Brain pericyte (primary cell): ENCODE results near the gene TUBAL3.
"Not testable (repeated sequence)": the region's sequence is repeated elsewhere in the genome, so short reads cannot be mapped to it uniquely, and the experiment has no call there.

ENCODE experiments used
- DNase-seq: peaks from one replicate; pipeline ENCODE4 v3.0.0-alpha.2; 2012; ENCODE audit warnings: low read depth, low spot score

TUBAL3 gene

GRCh38 chr10:5423771-5424170 is 19.1 kb upstream of the TUBAL3 start:
- no peak for DNase-seq

DNA sequence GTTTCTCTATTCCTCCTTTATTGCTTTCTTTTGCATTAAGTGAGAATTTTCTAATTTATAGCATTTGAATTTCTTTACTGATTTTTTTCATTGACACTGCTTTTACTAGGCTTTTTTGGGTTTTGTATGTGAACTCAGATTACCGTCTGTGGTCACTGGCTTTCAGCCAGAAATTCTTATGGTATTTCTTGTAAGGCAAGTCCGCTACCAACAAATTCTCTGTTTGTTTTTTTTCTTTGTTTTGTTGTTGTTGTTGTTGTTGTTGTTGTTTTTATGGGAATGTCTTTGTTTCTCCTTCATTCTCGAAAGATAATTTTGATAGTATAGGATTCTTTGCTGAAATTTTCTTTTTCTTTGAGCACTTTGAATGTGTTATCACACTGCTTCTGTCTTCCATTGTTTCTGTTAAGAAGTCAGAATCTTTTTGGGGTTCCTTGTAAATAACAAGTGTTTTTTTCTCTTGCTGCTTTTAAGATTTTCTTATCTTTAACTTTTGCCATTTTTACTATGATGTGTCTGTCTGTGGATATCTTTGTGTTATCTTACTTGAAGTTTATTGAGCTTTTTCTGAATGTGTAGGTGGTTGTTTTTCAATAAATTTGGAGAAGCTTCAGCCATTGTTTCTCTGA is 15.0 kb upstream of the TUBAL3 start:
- DNase-seq = no peak

- DNase-seq = no peak
These were observed 14.0 kb upstream of the TUBAL3 start for GRCh38 chr10:5418584-5418983.

DNA sequence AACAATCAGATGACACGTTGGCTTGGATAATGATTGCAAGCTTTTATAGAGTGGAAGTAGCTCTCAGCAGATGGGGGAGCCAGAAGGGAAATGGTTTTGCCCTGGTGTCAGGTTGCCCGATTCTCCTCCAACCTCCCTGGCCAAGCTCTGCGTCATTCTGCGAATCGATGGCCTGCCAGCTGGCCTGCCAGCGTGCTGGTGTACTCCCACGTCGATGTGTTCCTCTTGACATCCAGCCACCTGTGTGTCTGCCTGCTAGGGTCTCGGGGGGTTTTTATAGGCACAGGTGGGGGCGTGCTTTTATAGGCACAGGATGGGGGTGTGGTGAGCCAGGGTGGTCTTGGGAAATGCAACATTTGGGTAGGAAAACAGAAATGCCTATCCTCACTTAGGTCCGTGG is 12.4 kb upstream of the TUBAL3 start:
- no peak for DNase-seq

DNA sequence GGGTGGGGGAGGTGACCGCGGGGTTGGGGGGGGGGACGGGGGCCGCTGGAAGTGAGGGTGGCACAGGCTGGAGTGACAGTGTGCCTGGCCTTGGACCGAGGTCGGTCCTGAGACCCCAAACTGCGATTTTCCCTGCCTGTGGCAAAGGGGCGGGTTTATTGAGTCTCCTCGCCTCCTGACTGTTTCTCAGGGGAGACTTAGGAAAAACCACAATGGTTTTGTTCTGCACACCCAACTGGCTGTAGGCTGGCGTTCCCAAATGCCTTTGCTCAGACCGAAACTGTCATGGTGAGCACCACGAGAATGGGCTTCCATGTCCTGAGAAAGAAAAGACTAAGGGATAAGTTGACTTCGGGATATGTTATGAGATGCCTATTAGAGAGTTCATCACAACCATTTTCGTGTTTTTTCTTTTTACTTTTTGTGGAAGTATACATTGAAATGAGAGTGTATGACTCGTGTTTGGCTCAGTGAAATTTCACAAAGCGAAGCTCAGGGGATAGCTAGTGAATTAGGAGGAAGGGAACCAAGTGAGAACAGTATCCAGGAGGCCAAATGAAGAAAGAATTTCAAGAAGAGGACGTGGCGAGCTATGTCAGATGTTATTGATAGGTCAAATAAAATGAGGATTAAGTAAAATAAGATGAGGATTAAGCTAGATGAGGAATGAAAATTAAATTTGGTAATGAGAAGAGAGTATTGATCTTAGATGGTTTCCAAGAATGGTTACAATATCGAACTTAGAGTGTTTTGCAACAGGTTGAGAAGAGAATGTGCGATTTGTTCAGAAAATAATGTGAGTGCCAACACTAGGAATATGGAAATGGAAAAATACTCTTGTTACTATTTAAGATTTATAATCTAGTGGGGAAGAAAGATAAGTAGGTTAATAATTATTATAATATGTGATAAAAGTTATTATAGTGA is 8.6 kb upstream of the TUBAL3 start:
- DNase-seq = peak; percentile 16

GRCh38 chr10:5412277-5412941 is 7.8 kb upstream of the TUBAL3 start, which contains the start of gene NET1:
TSS of gene NET1 (plus strand) at chr10:5412557. CDS start at chr10:5412693, 136 bp downstream.
- peak; percentile 64 for DNase-seq

DNA sequence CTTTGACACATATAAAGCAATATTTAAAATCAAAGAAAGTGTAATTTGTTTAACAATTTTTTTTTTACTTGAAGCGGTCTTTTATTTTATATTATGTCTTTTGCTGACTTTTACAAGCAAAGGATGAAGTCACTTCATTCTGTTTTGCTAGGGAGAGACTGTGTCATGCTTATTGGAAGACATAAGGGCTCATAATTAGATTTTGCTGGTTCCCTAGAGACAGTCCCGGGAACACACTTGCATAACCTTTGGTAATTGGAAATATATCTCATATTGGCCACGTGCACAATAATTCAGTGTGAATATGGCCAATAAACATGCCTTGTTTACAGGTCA is 7.3 kb upstream of the TUBAL3 start:
- no peak for DNase-seq

DNA sequence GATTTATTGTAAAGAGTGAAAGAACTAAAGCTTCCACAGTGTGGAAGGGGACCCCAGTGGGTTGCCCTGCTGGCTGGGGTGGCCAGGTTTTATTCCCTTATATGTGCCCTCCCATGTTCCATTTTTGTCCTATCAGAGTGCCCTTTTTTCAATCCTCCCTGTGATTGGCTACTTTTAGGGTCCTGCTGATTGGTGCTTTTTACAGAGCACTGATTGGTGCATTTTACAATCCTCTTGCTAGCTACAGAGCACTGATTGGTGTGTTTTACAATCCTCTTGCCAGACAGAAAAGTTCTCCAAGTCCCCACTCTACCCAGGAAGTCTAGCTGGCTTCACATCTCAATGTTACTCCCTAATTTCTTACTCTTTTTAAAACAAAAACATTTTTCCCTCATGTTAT is 6.2 kb upstream of the TUBAL3 start:
- not testable (repeated sequence) for DNase-seq

DNA sequence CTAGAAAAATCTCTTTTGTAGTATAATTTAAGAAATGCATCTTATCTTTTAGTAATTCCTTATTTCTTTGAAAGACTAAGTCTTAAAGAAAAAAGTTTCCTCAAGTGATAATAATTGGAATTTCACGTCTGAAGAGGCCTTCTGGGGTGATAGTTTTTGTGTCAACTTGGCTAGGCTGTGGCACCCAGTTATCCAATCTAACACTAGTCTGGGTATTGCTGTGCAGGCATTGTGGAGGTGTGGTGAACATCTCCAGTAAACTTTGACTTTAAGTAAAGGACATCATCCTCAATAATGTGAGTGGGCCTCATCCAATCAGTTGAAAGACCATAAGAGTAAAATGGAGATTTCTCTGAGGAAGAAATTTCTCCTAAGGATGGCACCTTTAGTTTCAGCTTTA is 2.3 kb upstream of the TUBAL3 start:
- no peak for DNase-seq

DNA sequence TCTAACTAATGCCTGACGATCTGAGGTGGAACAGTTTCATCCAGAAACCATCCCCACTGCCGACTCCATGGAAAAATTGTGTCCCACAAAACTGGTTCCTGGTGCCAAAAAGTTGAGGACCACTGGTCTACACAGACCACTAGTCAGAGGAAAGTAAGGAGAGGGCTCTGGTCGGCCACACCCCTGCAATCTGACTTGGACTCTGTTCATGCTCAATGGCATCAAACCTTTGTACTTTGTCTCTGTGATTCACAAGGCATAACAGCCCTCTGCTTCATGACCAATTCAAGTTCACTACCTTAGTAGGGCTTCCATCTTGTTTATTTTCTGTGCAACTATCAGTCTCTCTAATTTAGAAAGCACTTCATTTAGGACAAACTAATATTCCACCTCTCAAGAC is 1.8 kb downstream of the TUBAL3 start:
- DNase-seq = no peak

DNA sequence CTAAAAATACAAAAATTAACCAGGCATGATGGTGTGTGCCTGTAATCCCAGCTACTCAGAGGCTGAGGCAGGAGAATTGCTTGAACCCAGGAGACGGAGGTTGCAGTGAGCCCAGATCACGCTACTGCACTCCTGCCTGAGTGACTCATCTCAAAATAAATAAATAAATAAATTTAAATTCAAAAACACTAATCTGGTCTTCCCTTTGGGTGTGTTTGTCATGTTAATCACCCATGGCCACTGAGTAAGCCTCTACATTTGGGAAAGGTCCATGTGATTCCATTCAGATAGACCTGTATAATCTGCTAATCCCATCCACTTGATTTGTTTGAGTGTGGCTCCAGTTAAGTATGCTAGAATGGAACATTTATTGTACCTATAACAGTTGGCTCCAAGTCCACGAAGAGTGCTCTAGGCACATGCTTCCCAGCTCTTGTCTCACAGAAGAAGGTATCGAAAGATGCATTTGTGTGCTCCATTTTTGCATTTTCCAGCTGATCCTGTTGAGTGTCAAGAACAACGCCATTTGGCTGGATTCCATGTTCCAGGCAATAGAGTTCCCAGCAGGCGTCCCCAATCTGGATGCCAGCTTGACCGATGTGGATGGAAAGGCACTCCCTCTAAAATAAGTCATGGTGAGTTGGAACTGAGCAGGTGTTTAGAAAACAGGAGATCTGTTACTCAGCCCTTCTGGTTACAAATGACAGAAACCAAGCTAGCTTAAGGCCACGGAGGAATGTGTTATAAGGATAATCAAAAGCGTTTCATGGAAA is 4.0 kb downstream of the TUBAL3 start:
- DNase-seq = no peak

- DNase-seq = no peak
These were observed 5.3 kb downstream of the TUBAL3 start for GRCh38 chr10:5399332-5399731.

GRCh38 chr10:5396556-5397300 is 7.9 kb downstream of the TUBAL3 start:
- no peak for DNase-seq

GRCh38 chr10:5395168-5395567 is 9.5 kb downstream of the TUBAL3 start:
- DNase-seq = no peak

- DNase-seq = no peak
These were observed 11.1 kb downstream of the TUBAL3 start for GRCh38 chr10:5393529-5393928.

GRCh38 chr10:5391790-5392189 is 12.8 kb downstream of the TUBAL3 start:
- DNase-seq = no peak

- no peak for DNase-seq
These were observed 13.9 kb downstream of the TUBAL3 start for GRCh38 chr10:5390607-5391205.

GRCh38 chr10:5387169-5387568 is 17.5 kb downstream of the TUBAL3 start:
- DNase-seq = no peak

GRCh38 chr10:5385224-5385623 is 19.4 kb downstream of the TUBAL3 start:
- DNase-seq = no peak

DNA sequence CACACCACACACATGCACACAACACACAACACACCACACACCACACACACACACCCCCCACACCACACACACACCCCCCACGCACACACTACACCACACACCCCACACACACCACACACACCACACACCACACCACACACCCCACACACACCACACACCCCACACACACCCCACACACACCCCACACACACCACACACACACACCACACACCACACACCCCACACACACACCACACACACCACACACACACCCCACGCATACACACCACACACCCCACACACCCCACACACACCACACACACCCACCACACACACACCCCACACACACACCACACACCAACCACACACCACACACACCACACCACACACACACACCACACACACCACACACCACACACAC is 23.4 kb downstream of the TUBAL3 start:
- no peak for DNase-seq

DNA sequence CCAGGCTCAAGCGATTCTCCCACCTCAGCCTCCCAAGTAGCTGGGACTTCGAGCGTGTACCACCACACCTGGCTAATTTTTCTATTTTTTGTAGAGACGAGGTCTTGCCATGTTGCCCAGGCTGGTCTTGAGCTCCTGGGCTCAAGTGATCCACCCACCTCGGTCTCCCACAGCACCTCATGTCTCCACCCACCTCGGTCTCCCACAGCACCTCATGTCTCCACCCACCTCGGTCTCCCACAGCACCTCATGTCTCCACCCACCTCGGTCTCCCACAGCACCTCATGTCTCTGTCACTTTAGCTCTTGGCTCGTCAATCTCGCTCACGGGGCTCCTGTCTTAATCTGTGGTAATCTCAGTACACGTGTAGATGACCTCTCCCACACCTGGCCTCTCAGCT is 24.2 kb downstream of the TUBAL3 start:
- DNase-seq = not testable (repeated sequence)
